WTC11 (cell line): ENCODE measurements around the gene TBC1D14. TPM values are rescaled to one million over a fixed set of nuclear protein-coding genes. Genes with fewer than 3 reads are reported as not detected.

Experiments
- ATAC-seq: fragments of 200-7000 bp; cut with Tn5 transposase; 2 replicates; pipeline ENCODE4 v1.10.0; 2021; ENCODE audit warnings: mild to moderate bottlenecking, moderate library complexity
- CTCF ChIA-PET: fragments of 300-600 bp; sonication (Branson Sonifier 250); formaldehyde crosslinking; loops from one replicate; lab custom pipeline; 2021; ENCODE audit warnings: antibody characterized with exemption; lab: Charles Lee
- POLR2A ChIA-PET: fragments of 350-600 bp; sonication (Branson Sonifier 250); formaldehyde crosslinking; loops from one replicate; lab custom pipeline; 2021; ENCODE audit warnings: antibody characterized with exemption; lab: Charles Lee
- DNase-seq: peaks from one replicate; pipeline ENCODE4 v3.0.0; 2021; ENCODE audit warnings: low spot score
- H3K27ac Mint-ChIP-seq: 2 replicates; pipeline ENCODE4 v1.8.0; 2021; ENCODE audit warnings: mixed read lengths
- H3K27me3 Mint-ChIP-seq: 2 replicates; pipeline ENCODE4 v1.8.0; 2021; ENCODE audit warnings: low read depth, mild to moderate bottlenecking, moderate library complexity, mixed read lengths
- H3K36me3 Mint-ChIP-seq: 2 replicates; pipeline ENCODE4 v1.8.0; 2021; ENCODE audit warnings: mixed read lengths
- H3K4me1 Mint-ChIP-seq: 2 replicates; pipeline ENCODE4 v1.8.0; 2022; ENCODE audit warnings: mixed read lengths
- H3K4me3 Mint-ChIP-seq: 2 replicates; pipeline ENCODE4 v1.8.0; 2021; ENCODE audit warnings: mild to moderate bottlenecking, moderate library complexity, mixed read lengths
- H3K9me3 Mint-ChIP-seq: 2 replicates; pipeline ENCODE4 v1.8.0; 2021; ENCODE audit warnings: mixed read lengths
- ATF1 ChIP-seq: sonication (generic); formaldehyde crosslinking; IDR thresholded peaks from 2 replicates; pipeline ENCODE4 v1.8.1; 2023; ENCODE audit warnings: mild to moderate bottlenecking, moderate library complexity, missing genetic modification reagents
- ATF3 ChIP-seq: sonication (generic); formaldehyde crosslinking; conservative IDR thresholded peaks from 2 replicates; pipeline ENCODE4 v1.8.1; 2022; ENCODE audit warnings: mild to moderate bottlenecking, missing genetic modification reagents
- CREB1 ChIP-seq: sonication (generic); formaldehyde crosslinking; IDR thresholded peaks from 2 replicates; pipeline ENCODE4 v1.8.0; 2023; ENCODE audit warnings: mild to moderate bottlenecking, missing genetic modification reagents
- CTCF ChIP-seq: fragments of 200-600 bp; IDR thresholded peaks from 2 replicates; pipeline ENCODE4 v1.8.0; 2022; ENCODE audit warnings: antibody characterized with exemption
- ELF4 ChIP-seq: sonication (generic); formaldehyde crosslinking; IDR thresholded peaks from 2 replicates; pipeline ENCODE4 v1.8.1; 2022; ENCODE audit warnings: low read depth, mild to moderate bottlenecking, moderate library complexity, missing genetic modification reagents
- IRF1 ChIP-seq: sonication (generic); formaldehyde crosslinking; IDR thresholded peaks from 2 replicates; pipeline ENCODE4 v1.8.0; 2023; ENCODE audit warnings: missing genetic modification reagents
- IRF2 ChIP-seq: sonication (generic); formaldehyde crosslinking; IDR thresholded peaks from 2 replicates; pipeline ENCODE4 v1.8.0; 2022; ENCODE audit warnings: low read depth, missing genetic modification reagents, borderline replicate concordance
- KAT7 ChIP-seq: sonication (generic); formaldehyde crosslinking; IDR thresholded peaks from 2 replicates; pipeline ENCODE4 v1.8.1; 2023; ENCODE audit warnings: missing genetic modification reagents, mild to moderate bottlenecking, borderline replicate concordance
- MLX ChIP-seq: sonication (generic); formaldehyde crosslinking; IDR thresholded peaks from 2 replicates; pipeline ENCODE4 v1.8.1; 2023; ENCODE audit warnings: mild to moderate bottlenecking, missing genetic modification reagents, moderate library complexity
- OVOL2 ChIP-seq: fragments of 250-450 bp; sonication (Bioruptor Pico); IDR thresholded peaks from 2 replicates; pipeline ENCODE4 v1.9.0; 2021; ENCODE audit warnings: mild to moderate bottlenecking, borderline replicate concordance
- PRDM15 ChIP-seq: sonication (generic); formaldehyde crosslinking; IDR thresholded peaks from 2 replicates; pipeline ENCODE4 v1.8.0; 2022; ENCODE audit warnings: missing genetic modification reagents
- PREB ChIP-seq: sonication (generic); formaldehyde crosslinking; IDR thresholded peaks from 2 replicates; pipeline ENCODE4 v1.8.1; 2022; ENCODE audit warnings: mild to moderate bottlenecking, missing genetic modification reagents, moderate library complexity, borderline replicate concordance
- PRRX2 ChIP-seq: fragments of 250-450 bp; sonication (Bioruptor Pico); IDR thresholded peaks from 2 replicates; pipeline ENCODE4 v1.8.0; 2021; ENCODE audit warnings: mild to moderate bottlenecking
- SMAD4 ChIP-seq: sonication (generic); formaldehyde crosslinking; IDR thresholded peaks from 2 replicates; pipeline ENCODE4 v1.8.0; 2022; ENCODE audit warnings: mild to moderate bottlenecking, missing genetic modification reagents
- TCF7 ChIP-seq: sonication (generic); formaldehyde crosslinking; IDR thresholded peaks from 2 replicates; pipeline ENCODE4 v1.8.0; 2022; ENCODE audit warnings: mild to moderate bottlenecking, low read depth, missing genetic modification reagents, moderate library complexity
- USF2 ChIP-seq: sonication (generic); formaldehyde crosslinking; IDR thresholded peaks from 2 replicates; pipeline ENCODE4 v1.8.1; 2023; ENCODE audit warnings: mild to moderate bottlenecking, missing genetic modification reagents, moderate library complexity
- ZNF263 ChIP-seq: sonication (generic); formaldehyde crosslinking; IDR thresholded peaks from 2 replicates; pipeline ENCODE4 v1.8.1; 2022; ENCODE audit warnings: low read depth, mild to moderate bottlenecking, moderate library complexity, missing genetic modification reagents
- ZNF416 ChIP-seq: fragments of 250-450 bp; sonication (Bioruptor Pico); IDR thresholded peaks from 2 replicates; pipeline ENCODE4 v1.9.0; 2021; ENCODE audit warnings: mild to moderate bottlenecking, inconsistent platforms
- ZNF423 ChIP-seq: fragments of 250-450 bp; sonication (Bioruptor Pico); IDR thresholded peaks from 2 replicates; pipeline ENCODE4 v2.1.2; 2022; ENCODE audit warnings: mild to moderate bottlenecking, moderate library complexity
- total RNA-seq: library from RNA; stranded (reverse); gene quantifications from 3 replicates; pipeline ENCODE4 v1.2.3, GENCODE V29; 2021

TBC1D14 gene
- total RNA-seq, 1 experiment from 2014 or later = 45.1 TPM

GRCh38 chr4:7015383-7016035 lies 105.9 kb downstream of the TBC1D14 start (continued):
- TF ChIP-seq PRDM15 (CRISPR knock-in tag) (no peak), OVOL2 (CRISPR knock-in tag) (no peak), ELF4 (CRISPR knock-in tag) (no peak), USF2 (CRISPR knock-in tag) (no peak), ZNF423 (CRISPR knock-in tag) (no peak), SMAD4 (no peak), ZNF263 (CRISPR knock-in tag) (no peak), CTCF (no peak)

GRCh38 chr4:7016086-7016485 lies 106.5 kb downstream of the TBC1D14 start:
- Mint-ChIP-seq H3K4me1 (peaks cover 14% of the 10 kb centered on the region), H3K27me3 (no peaks in the 10 kb centered on the region), H3K27ac (no peak overlapping the region), H3K36me3 (peaks cover 59% of the 10 kb centered on the region), H3K9me3 (no peaks in the 10 kb centered on the region), H3K4me3 (no peak overlapping the region)
- POLR2A ChIA-PET = interaction anchor here (1.4 kb wide), 1 partner anchor 8 kb away, joined by 3 read pairs; no protein-coding TSS in a partner anchor
- CTCF ChIA-PET = interaction anchor here (0.8 kb wide), 1 partner anchor 27 kb away, joined by 3 read pairs; the partner anchor contains the start of gene TADA2B
- DNase-seq (no peak), ATAC-seq (no peak)
- TF ChIP-seq IRF1 (CRISPR knock-in tag) = no peak
- no peak for TF ChIP-seq CREB1 (CRISPR knock-in tag)
- no peak for TF ChIP-seq ATF1 (CRISPR knock-in tag)
- TF ChIP-seq MLX (CRISPR knock-in tag) = no peak

GRCh38 chr4:7016512-7016911 lies 106.9 kb downstream of the TBC1D14 start:
- Mint-ChIP-seq H3K27me3 (no peaks in the 10 kb centered on the region), H3K9me3 (no peaks in the 10 kb centered on the region), H3K27ac (no peak overlapping the region), H3K36me3 (peaks cover 55% of the 10 kb centered on the region), H3K4me1 (peaks cover 14% of the 10 kb centered on the region), H3K4me3 (no peak overlapping the region)
- ChIA-PET POLR2A (interaction anchor here (1.4 kb wide), 1 partner anchor 8 kb away, joined by 3 read pairs; no protein-coding TSS in a partner anchor), CTCF (interaction anchor here (0.8 to 1.5 kb wide), 2 partner anchors 26 to 107 kb away, joined by 3 read pairs; partner anchors contain the start of genes TADA2B and TBC1D14)
- no peak for DNase-seq
- no peak for ATAC-seq
- TF ChIP-seq TCF7 = no peak
- TF ChIP-seq ZNF416 (CRISPR knock-in tag) = no peak
- TF ChIP-seq MLX (CRISPR knock-in tag) = no peak
- no peak for TF ChIP-seq KAT7 (CRISPR knock-in tag)
- TF ChIP-seq PRRX2 (CRISPR knock-in tag) = no peak
- no peak for TF ChIP-seq ATF3 (CRISPR knock-in tag)
- no peak for TF ChIP-seq IRF2 (CRISPR knock-in tag)
- TF ChIP-seq PREB (CRISPR knock-in tag) = no peak
